ENCODE results near the gene STRADB. TPM values are rescaled to one million over a fixed set of nuclear protein-coding genes. Genes with fewer than 3 reads are reported as not detected.
A peak's percentile ranks its signal among the peaks of the same experiment; 100 is the strongest.

Gene STRADB
- total RNA-seq, 1 donor from 2014 or later = 23.3 TPM

DNA sequence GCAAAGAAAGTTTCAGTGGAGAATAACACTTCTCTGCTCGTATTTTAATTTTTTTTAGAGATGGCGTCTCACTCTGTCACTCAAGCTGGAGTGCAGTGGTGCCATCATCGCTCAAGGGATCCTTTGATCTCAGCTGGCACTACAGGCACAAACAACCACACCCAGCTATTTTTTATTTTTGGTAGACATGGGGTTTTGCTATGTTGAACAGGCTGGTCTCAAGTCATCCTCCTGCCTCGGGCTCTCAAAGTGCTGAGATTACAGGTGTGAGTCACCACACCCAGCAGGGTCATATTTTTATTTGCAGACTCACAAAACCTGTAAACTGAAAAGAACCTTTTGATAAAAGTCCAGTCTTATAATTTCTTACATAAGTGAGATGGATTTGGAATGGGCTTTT lies 2.8 kb upstream of the STRADB start:
- POLR2A ChIA-PET = interaction anchor here (0.6 to 0.7 kb wide), 2 partner anchors 599 to 745 kb away, joined by 3 to 4 read pairs; no protein-coding TSS in a partner anchor
- Mint-ChIP-seq H3K36me3 (ENCODE audit: low read depth) (peaks cover 13% of the 10 kb centered on the region), H3K27ac (peak overlapping the region; percentile 77), H3K9me3 (no peaks in the 10 kb centered on the region), H3K4me1 (peaks cover 61% of the 10 kb centered on the region), H3K4me3 (peak overlapping the region; percentile 39), H3K27me3 (no peaks in the 10 kb centered on the region)
- intact Hi-C loops (cut with micrococcal nuclease) = no loop called here
- CTCF ChIA-PET = no interaction called here
- ATAC-seq (ENCODE audit: low read depth) (no peak), DNase-seq (no peak)
- TF ChIP-seq, protein P1, sequence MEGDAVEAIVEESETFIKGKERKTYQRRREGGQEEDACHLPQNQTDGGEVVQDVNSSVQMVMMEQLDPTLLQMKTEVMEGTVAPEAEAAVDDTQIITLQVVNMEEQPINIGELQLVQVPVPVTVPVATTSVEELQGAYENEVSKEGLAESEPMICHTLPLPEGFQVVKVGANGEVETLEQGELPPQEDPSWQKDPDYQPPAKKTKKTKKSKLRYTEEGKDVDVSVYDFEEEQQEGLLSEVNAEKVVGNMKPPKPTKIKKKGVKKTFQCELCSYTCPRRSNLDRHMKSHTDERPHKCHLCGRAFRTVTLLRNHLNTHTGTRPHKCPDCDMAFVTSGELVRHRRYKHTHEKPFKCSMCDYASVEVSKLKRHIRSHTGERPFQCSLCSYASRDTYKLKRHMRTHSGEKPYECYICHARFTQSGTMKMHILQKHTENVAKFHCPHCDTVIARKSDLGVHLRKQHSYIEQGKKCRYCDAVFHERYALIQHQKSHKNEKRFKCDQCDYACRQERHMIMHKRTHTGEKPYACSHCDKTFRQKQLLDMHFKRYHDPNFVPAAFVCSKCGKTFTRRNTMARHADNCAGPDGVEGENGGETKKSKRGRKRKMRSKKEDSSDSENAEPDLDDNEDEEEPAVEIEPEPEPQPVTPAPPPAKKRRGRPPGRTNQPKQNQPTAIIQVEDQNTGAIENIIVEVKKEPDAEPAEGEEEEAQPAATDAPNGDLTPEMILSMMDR (IDR thresholded peaks at IDR 0.05) = no peak

DNA sequence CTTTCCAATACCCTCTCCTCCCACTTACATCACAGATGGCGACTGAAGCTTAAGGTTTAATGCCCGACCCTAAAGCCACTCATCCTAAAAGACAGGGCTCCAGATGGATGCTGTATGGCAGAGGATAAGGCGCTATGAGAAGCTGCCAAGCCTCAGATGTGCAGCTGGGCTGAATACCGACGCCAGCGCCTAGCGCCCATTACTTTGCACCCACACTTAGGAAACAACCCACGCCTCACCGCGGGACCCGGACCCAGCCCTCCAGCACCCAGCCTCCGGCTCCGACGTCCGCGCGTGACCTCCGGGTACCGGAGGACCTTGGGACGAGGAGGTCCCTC lies 617 bp upstream of the STRADB start:
- Mint-ChIP-seq H3K27ac (peak overlapping the region; percentile 95), H3K27me3 (no peaks in the 10 kb centered on the region), H3K9me3 (no peaks in the 10 kb centered on the region), H3K4me1 (peaks cover 57% of the 10 kb centered on the region), H3K4me3 (peak overlapping the region; percentile 97), H3K36me3 (ENCODE audit: low read depth) (peaks cover 15% of the 10 kb centered on the region)
- DNase-seq (no peak), ATAC-seq (ENCODE audit: low read depth) (peak; percentile 7)
- ChIA-PET CTCF (interaction anchor here (0.7 to 1.4 kb wide), 6 partner anchors 10 to 219 kb away, joined by 3 to 6 read pairs (median 4); partner anchors contain the start of gene TMEM237), POLR2A (interaction anchor here (0.5 to 2.7 kb wide), 26 partner anchors 8 to 926 kb away, joined by 3 to 17 read pairs (median 4); partner anchors contain the start of genes ALS2, BZW1, CASP8 and CFLAR)
- TF ChIP-seq, protein P1 (IDR thresholded peaks at IDR 0.05) = no peak
- intact Hi-C loops (cut with micrococcal nuclease) = loop anchor here (1.0 to 5.0 kb wide), 19 partner anchors 38 to 1788 kb away; partner anchors contain the start of genes BMPR2, BZW1, C2orf69 and CLK1

DNA sequence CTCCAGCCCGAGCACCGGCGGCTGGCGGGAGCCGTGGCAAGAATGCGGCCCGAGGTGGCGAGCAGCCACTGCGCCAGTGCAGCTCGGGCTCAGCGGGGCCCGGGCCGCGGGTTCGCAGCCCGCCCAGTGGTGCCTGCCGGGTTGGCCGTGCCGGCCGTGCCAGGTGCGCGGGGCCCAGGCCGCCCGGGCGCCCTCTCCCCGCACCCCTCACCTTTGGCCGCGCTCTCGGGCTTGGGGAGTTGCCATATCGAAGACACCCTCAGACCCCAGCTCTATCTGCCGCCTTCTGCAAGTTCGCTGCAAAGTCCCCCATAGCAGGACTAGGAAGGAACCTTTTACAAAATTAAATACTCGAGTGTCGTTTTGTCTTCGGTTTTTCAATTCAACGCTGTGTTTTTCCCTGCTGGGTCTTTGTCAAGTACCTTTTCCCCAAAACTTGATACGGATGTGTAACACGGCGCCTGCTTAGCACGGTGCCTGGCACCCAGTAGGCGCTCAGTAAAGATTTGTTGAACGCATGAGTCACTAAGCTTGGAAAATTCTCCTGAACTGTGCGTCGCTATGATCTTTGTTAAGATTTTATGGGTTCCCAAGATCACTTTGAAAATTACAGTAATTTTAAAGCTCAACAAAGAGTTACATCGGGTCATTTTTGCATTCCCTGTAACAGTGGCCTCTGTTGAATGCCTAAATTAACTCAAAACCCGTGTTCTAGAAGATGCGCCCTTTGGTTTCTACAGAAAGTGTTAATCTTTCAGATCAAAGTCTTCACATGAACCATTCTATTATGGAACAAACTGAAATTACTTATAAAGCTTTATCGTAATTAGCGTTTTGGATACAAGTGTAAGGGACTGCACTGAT lies 750 bp downstream of the STRADB start:
- Mint-ChIP-seq H3K4me3 (peak overlapping the region; percentile 86), H3K27ac (peak overlapping the region; percentile 73), H3K4me1 (peaks cover 45% of the 10 kb centered on the region), H3K27me3 (no peaks in the 10 kb centered on the region), H3K36me3 (ENCODE audit: low read depth) (peaks cover 15% of the 10 kb centered on the region), H3K9me3 (no peaks in the 10 kb centered on the region)
- CTCF ChIA-PET = interaction anchor here (1.0 to 1.5 kb wide), 4 partner anchors 12 to 220 kb away, joined by 3 to 6 read pairs (median 4); partner anchors contain the start of gene TMEM237
- TF ChIP-seq, protein P1 (IDR thresholded peaks at IDR 0.05) = no peak
- ATAC-seq (ENCODE audit: low read depth) (peak; percentile 17), DNase-seq (no peak)
- POLR2A ChIA-PET = interaction anchor here (0.6 to 2.7 kb wide), 20 partner anchors 7 to 599 kb away, joined by 3 to 17 read pairs (median 5); partner anchors contain the start of genes ALS2, CASP8, CLK1 and NIF3L1
- intact Hi-C loops (cut with micrococcal nuclease) = loop anchor here (5.0 kb wide), 4 partner anchors 590 to 1540 kb away; partner anchors contain the start of genes BMPR2, C2orf69, CLK1 and SGO2

DNA sequence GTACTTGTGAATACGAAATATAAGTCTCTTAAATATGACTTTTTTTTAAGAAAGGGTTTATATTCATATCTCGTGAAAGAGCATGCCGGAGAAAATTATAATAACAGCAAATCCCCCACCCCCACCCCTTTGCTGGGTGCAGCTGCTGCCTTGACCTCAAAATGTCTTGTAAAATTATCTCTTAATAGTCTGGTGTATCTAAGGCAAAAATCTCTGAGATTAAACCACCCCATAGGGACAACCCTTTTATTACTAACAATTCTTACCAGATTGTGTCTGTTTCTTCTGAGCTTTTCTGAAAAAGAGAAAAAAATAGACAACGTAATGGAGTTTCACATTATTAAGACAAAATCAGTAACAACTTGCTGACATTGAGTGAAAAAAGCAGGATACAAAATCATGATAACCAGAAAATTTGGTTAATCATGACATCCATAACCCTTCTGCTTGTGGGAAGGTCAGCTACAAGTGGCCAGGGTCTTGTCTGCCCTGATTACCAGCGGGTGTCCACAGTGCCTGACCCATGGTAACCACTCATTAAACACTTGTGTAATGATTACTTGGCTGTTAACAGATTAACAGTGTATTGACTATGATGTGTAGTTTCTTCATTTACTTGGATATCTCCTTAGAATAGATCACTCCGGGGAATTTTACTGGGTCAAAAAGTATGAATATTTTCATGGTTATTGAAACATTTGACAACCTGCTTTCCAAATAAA lies 1.5 kb downstream of the STRADB start:
- H3K27ac Mint-ChIP-seq = no peak overlapping the region
- ChIA-PET CTCF (interaction anchor here (1.5 kb wide), 1 partner anchor 46 kb away, joined by 3 read pairs; no protein-coding TSS in a partner anchor), POLR2A (interaction anchor here (0.9 to 2.7 kb wide), 3 partner anchors 12 to 589 kb away, joined by 5 to 13 read pairs (median 13); partner anchors contain the start of genes CLK1 and TMEM237)
- peaks cover 15% of the 10 kb centered on the region for H3K36me3 Mint-ChIP-seq (ENCODE audit: low read depth)
- no peaks in the 10 kb centered on the region for H3K27me3 Mint-ChIP-seq
- peak overlapping the region; percentile 83 for H3K4me3 Mint-ChIP-seq
- H3K9me3 Mint-ChIP-seq = no peaks in the 10 kb centered on the region
- ATAC-seq (ENCODE audit: low read depth) = no peak
- TF ChIP-seq, protein P1 (IDR thresholded peaks at IDR 0.05) = no peak
- no peak for DNase-seq
- H3K4me1 Mint-ChIP-seq = peaks cover 37% of the 10 kb centered on the region
- intact Hi-C loops (cut with micrococcal nuclease) = loop anchor here (5.0 kb wide), 4 partner anchors 591 to 1541 kb away; partner anchors contain the start of genes BMPR2, C2orf69, CLK1 and SGO2

Measured in activated B cell treated with CpG ODN at 0.5 μM for 24 hours (primary cell).